HK-2 (cell line): Measurements from ENCODE around the gene SUGCT.
"Not testable (repeated sequence)": the region's sequence is repeated elsewhere in the genome, so short reads cannot be mapped to it uniquely, and the experiment has no call there.

Source experiments
- DNase-seq: peaks from one replicate; pipeline ENCODE4 v3.0.0-alpha.2; 2018; ENCODE audit not compliant: unreplicated experiment

Gene SUGCT

GRCh38 chr7:40134428-40135316, at the start of gene SUGCT, which contains the start of gene MPLKIP:
SUGCT (plus strand) TSS chr7:40135005.
MPLKIP (minus strand) TSS chr7:40134622; CDS start chr7:40134567, 55 bp downstream.
- DNase-seq: peak; percentile 88

- DNase-seq: no peak
Observed at GRCh38 chr7:40092182-40092581, 42.6 kb upstream of the SUGCT start.

- DNase-seq: no peak
Observed at GRCh38 chr7:40093631-40094350, 41.0 kb upstream of the SUGCT start.

GRCh38 chr7:40095230-40095629, 39.6 kb upstream of the SUGCT start:
- DNase-seq: no peak

- no peak for DNase-seq
Observed at GRCh38 chr7:40095695-40096327, 39.0 kb upstream of the SUGCT start.

- DNase-seq: no peak
Observed at GRCh38 chr7:40097728-40098127, 37.1 kb upstream of the SUGCT start.

- no peak for DNase-seq
Observed at GRCh38 chr7:40098810-40099209, 36.0 kb upstream of the SUGCT start.

- DNase-seq: no peak
Observed at GRCh38 chr7:40099837-40100236, 35.0 kb upstream of the SUGCT start.

- no peak for DNase-seq
Observed at GRCh38 chr7:40101201-40101600, 33.6 kb upstream of the SUGCT start.

- no peak for DNase-seq
Observed at GRCh38 chr7:40102897-40103296, 31.9 kb upstream of the SUGCT start.

- no peak for DNase-seq
Observed at GRCh38 chr7:40105879-40106473, 28.8 kb upstream of the SUGCT start.

- DNase-seq: no peak
Observed at GRCh38 chr7:40115936-40116335, 18.9 kb upstream of the SUGCT start.

- not testable (repeated sequence) for DNase-seq
Observed at GRCh38 chr7:40117199-40117598, 17.6 kb upstream of the SUGCT start.

GRCh38 chr7:40118201-40118600, 16.6 kb upstream of the SUGCT start:
- not testable (repeated sequence) for DNase-seq

GRCh38 chr7:40120020-40120419, 14.8 kb upstream of the SUGCT start:
- no peak for DNase-seq

GRCh38 chr7:40122100-40122939, 12.5 kb upstream of the SUGCT start:
- not testable (repeated sequence) for DNase-seq

GRCh38 chr7:40122940-40123254, 11.9 kb upstream of the SUGCT start:
- no peak for DNase-seq

- DNase-seq: peak; percentile 15
Observed at GRCh38 chr7:40133561-40134427, 1.0 kb upstream of the SUGCT start.

- DNase-seq: no peak
Observed at GRCh38 chr7:40135317-40135610, 459 bp downstream of the SUGCT start.

GRCh38 chr7:40137563-40137962, 2.8 kb downstream of the SUGCT start:
- DNase-seq: no peak
